ENCODE data around the gene NHERF2. TPM values are rescaled to one million over a fixed set of nuclear protein-coding genes. Genes with fewer than 3 reads are reported as not detected.

The NHERF2 gene
- total RNA-seq, 1 experiment from 2014 or later: 174 TPM

DNA sequence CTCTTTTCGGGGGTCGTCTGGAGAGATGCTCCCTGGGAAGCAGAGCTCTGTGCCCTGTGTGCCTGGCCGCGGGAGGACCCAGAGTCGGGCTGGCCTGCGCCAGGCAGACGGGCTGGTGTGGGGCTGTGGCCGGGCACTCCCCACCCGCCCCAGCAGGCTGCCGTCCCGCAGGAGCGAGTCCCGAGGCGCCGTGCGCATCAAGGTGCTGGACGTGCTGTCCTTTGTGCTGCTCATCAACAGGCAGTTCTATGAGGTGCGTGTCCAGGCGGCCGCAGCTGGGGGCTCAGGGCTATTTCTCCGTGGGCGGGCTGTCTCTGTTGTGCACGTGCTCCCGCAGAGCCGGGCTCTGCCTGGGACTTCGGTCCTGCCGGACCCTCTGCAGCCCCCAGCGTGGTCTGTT lies 36.1 kb downstream of the NHERF2 start:
- no peak for ATAC-seq
- CTCF ChIA-PET: no interaction called here
- DNase-seq (ENCODE audit: low read depth, low spot score): no peak
- Histone ChIP-seq H3K4me1 (ENCODE audit: control insufficient read depth, insufficient read depth, low read length) (no peaks in the 10 kb centered on the region), H3K36me3 (ENCODE audit: control insufficient read depth, insufficient read depth, low read length) (no peaks in the 10 kb centered on the region; the same call in 1 of the 2 replicates), H3K4me3 (ENCODE audit: low read depth in 2 of 2, low read length in 2 of 2) (no peak overlapping the region), H3K9me3 (ENCODE audit: control insufficient read depth, insufficient read depth, low read depth, low read length) (no peaks in the 10 kb centered on the region), H3K27me3 (ENCODE audit: control insufficient read depth, insufficient read depth, low read length) (no peaks in the 10 kb centered on the region), H3K27ac (ENCODE audit: low read length) (no peak overlapping the region)
- intact Hi-C loops (cut with micrococcal nuclease; ENCODE audit: unreplicated experiment) (no loop called here), in situ Hi-C loops (cut with HindIII; ENCODE audit: low pct_unique_long_range_greater_than_20kb, low sequenced_read_pairs) (no loop called here)
- POLR2A ChIA-PET: no interaction called here
- no TSS peak for BruUV-seq (replicated peaks)
- TF ChIP-seq, protein P1, sequence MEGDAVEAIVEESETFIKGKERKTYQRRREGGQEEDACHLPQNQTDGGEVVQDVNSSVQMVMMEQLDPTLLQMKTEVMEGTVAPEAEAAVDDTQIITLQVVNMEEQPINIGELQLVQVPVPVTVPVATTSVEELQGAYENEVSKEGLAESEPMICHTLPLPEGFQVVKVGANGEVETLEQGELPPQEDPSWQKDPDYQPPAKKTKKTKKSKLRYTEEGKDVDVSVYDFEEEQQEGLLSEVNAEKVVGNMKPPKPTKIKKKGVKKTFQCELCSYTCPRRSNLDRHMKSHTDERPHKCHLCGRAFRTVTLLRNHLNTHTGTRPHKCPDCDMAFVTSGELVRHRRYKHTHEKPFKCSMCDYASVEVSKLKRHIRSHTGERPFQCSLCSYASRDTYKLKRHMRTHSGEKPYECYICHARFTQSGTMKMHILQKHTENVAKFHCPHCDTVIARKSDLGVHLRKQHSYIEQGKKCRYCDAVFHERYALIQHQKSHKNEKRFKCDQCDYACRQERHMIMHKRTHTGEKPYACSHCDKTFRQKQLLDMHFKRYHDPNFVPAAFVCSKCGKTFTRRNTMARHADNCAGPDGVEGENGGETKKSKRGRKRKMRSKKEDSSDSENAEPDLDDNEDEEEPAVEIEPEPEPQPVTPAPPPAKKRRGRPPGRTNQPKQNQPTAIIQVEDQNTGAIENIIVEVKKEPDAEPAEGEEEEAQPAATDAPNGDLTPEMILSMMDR (IDR thresholded peaks at IDR 0.05): no peak
- TF ChIP-seq TCF7L2 (IDR thresholded peaks at IDR 0.05; ENCODE audit: low read depth, low read length) (no peak), SIN3A (IDR thresholded peaks at IDR 0.05; ENCODE audit: borderline replicate concordance, insufficient read depth, low read depth, low read length) (no peak), POLR2AphosphoS5 (IDR thresholded peaks at IDR 0.05; ENCODE audit: low read depth, low read length) (no peak)
- TF ChIP-seq, protein P2, sequence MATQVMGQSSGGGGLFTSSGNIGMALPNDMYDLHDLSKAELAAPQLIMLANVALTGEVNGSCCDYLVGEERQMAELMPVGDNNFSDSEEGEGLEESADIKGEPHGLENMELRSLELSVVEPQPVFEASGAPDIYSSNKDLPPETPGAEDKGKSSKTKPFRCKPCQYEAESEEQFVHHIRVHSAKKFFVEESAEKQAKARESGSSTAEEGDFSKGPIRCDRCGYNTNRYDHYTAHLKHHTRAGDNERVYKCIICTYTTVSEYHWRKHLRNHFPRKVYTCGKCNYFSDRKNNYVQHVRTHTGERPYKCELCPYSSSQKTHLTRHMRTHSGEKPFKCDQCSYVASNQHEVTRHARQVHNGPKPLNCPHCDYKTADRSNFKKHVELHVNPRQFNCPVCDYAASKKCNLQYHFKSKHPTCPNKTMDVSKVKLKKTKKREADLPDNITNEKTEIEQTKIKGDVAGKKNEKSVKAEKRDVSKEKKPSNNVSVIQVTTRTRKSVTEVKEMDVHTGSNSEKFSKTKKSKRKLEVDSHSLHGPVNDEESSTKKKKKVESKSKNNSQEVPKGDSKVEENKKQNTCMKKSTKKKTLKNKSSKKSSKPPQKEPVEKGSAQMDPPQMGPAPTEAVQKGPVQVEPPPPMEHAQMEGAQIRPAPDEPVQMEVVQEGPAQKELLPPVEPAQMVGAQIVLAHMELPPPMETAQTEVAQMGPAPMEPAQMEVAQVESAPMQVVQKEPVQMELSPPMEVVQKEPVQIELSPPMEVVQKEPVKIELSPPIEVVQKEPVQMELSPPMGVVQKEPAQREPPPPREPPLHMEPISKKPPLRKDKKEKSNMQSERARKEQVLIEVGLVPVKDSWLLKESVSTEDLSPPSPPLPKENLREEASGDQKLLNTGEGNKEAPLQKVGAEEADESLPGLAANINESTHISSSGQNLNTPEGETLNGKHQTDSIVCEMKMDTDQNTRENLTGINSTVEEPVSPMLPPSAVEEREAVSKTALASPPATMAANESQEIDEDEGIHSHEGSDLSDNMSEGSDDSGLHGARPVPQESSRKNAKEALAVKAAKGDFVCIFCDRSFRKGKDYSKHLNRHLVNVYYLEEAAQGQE (IDR thresholded peaks at IDR 0.05; ENCODE audit: insufficient read depth in 1 of 2, low read depth in 2 of 2, low read length in 1 of 2): no peak

DNA sequence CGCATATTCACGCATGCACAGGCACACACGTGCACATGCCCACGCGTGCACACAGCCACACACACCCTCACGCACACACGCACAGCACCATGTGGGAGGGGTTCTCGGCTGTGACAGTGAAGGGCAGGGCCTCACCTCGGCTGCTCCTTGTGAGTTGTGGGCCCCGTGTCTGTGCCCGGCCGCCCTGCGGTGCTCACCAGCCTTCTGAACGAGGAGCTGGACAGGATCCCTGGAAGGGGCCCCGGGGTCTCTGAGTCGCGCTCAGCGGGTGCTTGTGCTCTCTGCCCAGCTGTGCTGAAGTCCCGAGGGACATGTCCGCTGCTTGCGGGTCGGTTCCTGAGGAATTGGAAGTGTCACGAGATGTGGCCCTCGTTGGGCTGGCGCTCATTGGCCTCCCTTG lies 37.2 kb downstream of the NHERF2 start:
- CTCF ChIA-PET: interaction anchor here (0.6 kb wide), 1 partner anchor 11 kb away, joined by 4 read pairs; no protein-coding TSS in a partner anchor
- no peaks in the 10 kb centered on the region for H3K9me3 ChIP-seq (ENCODE audit: control insufficient read depth, insufficient read depth, low read depth, low read length)
- POLR2A ChIA-PET: no interaction called here
- H3K36me3 ChIP-seq (ENCODE audit: control insufficient read depth, insufficient read depth, low read length): no peaks in the 10 kb centered on the region; the same call in 1 of the 2 replicates
- no peak for DNase-seq (ENCODE audit: low read depth, low spot score)
- no peak overlapping the region for H3K4me3 ChIP-seq (ENCODE audit: low read depth in 2 of 2, low read length in 2 of 2)
- intact Hi-C loops (cut with micrococcal nuclease; ENCODE audit: unreplicated experiment) (no loop called here), in situ Hi-C loops (cut with HindIII; ENCODE audit: low pct_unique_long_range_greater_than_20kb, low sequenced_read_pairs) (no loop called here)
- H3K27me3 ChIP-seq (ENCODE audit: control insufficient read depth, insufficient read depth, low read length): no peaks in the 10 kb centered on the region
- H3K4me1 ChIP-seq (ENCODE audit: control insufficient read depth, insufficient read depth, low read length): no peaks in the 10 kb centered on the region
- no peak overlapping the region for H3K27ac ChIP-seq (ENCODE audit: low read length)
- ATAC-seq: no peak
- no TSS peak for BruUV-seq (replicated peaks)
- TF ChIP-seq, protein P2 (IDR thresholded peaks at IDR 0.05; ENCODE audit: insufficient read depth in 1 of 2, low read depth in 2 of 2, low read length in 1 of 2): no peak
- TF ChIP-seq, protein P1 (IDR thresholded peaks at IDR 0.05): no peak
- TF ChIP-seq TCF7L2 (IDR thresholded peaks at IDR 0.05; ENCODE audit: low read depth, low read length) (no peak), POLR2AphosphoS5 (IDR thresholded peaks at IDR 0.05; ENCODE audit: low read depth, low read length) (no peak), SIN3A (IDR thresholded peaks at IDR 0.05; ENCODE audit: borderline replicate concordance, insufficient read depth, low read depth, low read length) (no peak)

Measured in Panc1 (cell line).